C4-2B (cell line): Measurements from ENCODE around the gene CRACR2A.

Experiments used
- ZFX ChIP-seq: fragments of 450-650 bp; IDR thresholded peaks from 2 replicates; pipeline ENCODE4 v1.6.1; 2017
- TF ChIP-seq, protein P1 (sequence below): fragments of 450-650 bp; conservative IDR thresholded peaks from 2 replicates; pipeline ENCODE4 v1.5.1; 2017; ENCODE audit warnings: mild to moderate bottlenecking

DNA sequence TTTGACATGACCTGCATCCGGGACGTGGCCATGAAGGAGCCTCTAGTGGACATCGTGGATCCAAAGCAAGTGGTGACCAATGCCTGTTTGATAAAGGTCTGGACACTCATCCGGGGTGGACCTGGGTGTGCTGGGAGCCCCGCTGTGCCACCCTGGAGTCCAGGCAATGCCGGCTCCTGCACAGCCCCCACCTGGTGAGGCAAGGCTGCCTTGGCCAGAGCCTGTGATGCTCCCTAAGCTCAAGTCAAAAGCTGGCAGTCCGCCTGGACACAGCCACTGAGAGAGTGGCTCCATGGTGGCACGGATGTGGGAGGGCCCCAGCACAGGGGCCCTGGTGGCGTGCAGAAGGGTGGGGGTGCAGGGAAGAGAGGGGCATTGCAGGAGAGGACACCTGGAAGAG lies 176.0 kb downstream of the CRACR2A start:
- TF ChIP-seq, protein P1, sequence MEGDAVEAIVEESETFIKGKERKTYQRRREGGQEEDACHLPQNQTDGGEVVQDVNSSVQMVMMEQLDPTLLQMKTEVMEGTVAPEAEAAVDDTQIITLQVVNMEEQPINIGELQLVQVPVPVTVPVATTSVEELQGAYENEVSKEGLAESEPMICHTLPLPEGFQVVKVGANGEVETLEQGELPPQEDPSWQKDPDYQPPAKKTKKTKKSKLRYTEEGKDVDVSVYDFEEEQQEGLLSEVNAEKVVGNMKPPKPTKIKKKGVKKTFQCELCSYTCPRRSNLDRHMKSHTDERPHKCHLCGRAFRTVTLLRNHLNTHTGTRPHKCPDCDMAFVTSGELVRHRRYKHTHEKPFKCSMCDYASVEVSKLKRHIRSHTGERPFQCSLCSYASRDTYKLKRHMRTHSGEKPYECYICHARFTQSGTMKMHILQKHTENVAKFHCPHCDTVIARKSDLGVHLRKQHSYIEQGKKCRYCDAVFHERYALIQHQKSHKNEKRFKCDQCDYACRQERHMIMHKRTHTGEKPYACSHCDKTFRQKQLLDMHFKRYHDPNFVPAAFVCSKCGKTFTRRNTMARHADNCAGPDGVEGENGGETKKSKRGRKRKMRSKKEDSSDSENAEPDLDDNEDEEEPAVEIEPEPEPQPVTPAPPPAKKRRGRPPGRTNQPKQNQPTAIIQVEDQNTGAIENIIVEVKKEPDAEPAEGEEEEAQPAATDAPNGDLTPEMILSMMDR, result no peak
- TF ChIP-seq ZFX, result no peak
